Panc1 (cell line): ENCODE measurements around the gene SLCO3A1. TPM values are rescaled to one million over a fixed set of nuclear protein-coding genes. Genes with fewer than 3 reads are reported as not detected.

ENCODE experiments used
- ATAC-seq: fragments of 200-7000 bp; cut with Tn5 transposase; 2 replicates; pipeline ENCODE4 v1.9.1; 2020; ENCODE audit warnings: mild to moderate bottlenecking, moderate library complexity
- BruUV-seq: library from RNA; stranded (reverse); fragments of 400-500 nt; replicated peaks from 2 replicates; lab custom pipeline; 2021; lab: Mats Ljungman, UMichigan
- CTCF ChIA-PET: fragments of 300-600 bp; sonication (Branson Sonifier 250); formaldehyde crosslinking; loops from one replicate; lab custom pipeline; 2022; ENCODE audit warnings: antibody characterized with exemption; lab: Charles Lee
- POLR2A ChIA-PET: fragments of 300-600 bp; sonication (Branson Sonifier 250); formaldehyde crosslinking; loops from one replicate; lab custom pipeline; 2022; ENCODE audit warnings: antibody characterized with exemption; lab: Charles Lee
- DNase-seq: peaks from one replicate; pipeline ENCODE4 v3.0.0-alpha.2; 2010; ENCODE audit warnings: low read depth, low spot score
- H3K27ac ChIP-seq: 2 replicates; pipeline ENCODE4 v1.5.1; 2011; ENCODE audit warnings: mild to moderate bottlenecking, low read length, inconsistent platforms
- H3K27me3 ChIP-seq: fragments of 200-500 bp; sonication (Bioruptor generic); 2 replicates; pipeline ENCODE4 v1.6.0; 2014; ENCODE audit warnings: low read length, inconsistent platforms; ENCODE audit not compliant: control insufficient read depth, insufficient read depth
- H3K36me3 ChIP-seq: fragments of 200-500 bp; sonication (Bioruptor generic); 2 replicates; pipeline ENCODE4 v1.5.1; 2014; ENCODE audit warnings: inconsistent platforms, mild to moderate bottlenecking, low read length, moderate library complexity; ENCODE audit not compliant: control insufficient read depth, insufficient read depth
- H3K4me1 ChIP-seq: 2 replicates; pipeline ENCODE4 v1.5.1; 2011; ENCODE audit warnings: inconsistent platforms, mild to moderate bottlenecking, low read length, moderate library complexity; ENCODE audit not compliant: control insufficient read depth, insufficient read depth
- H3K4me3 ChIP-seq, 2 experiments: 2 replicates each; pipeline ENCODE4 v1.5.1; 2011 to 2012; ENCODE audit warnings: low read depth in 2 of 2, low read length in 2 of 2, mild to moderate bottlenecking in 2 of 2, inconsistent platforms in 1 of 2, moderate library complexity in 1 of 2
- H3K9me3 ChIP-seq: fragments of 200-500 bp; sonication (Bioruptor generic); 2 replicates; pipeline ENCODE4 v1.5.1; 2014; ENCODE audit warnings: low read depth, mild to moderate bottlenecking, inconsistent platforms, low read length, moderate library complexity; ENCODE audit not compliant: control insufficient read depth, insufficient read depth
- POLR2AphosphoS5 ChIP-seq: IDR thresholded peaks from 2 replicates; pipeline ENCODE4 v1.6.1; 2012; ENCODE audit warnings: mild to moderate bottlenecking, low read depth, low read length, moderate library complexity
- SIN3A ChIP-seq: IDR thresholded peaks from 2 replicates; pipeline ENCODE4 v1.6.1; 2012; ENCODE audit warnings: low read depth, mild to moderate bottlenecking, low read length, moderate library complexity, borderline replicate concordance; ENCODE audit not compliant: insufficient read depth
- TCF7L2 ChIP-seq: IDR thresholded peaks from 2 replicates; pipeline ENCODE4 v1.6.1; 2011; ENCODE audit warnings: mild to moderate bottlenecking, low read depth, low read length, inconsistent platforms
- in situ Hi-C: cut with HindIII; loops from 2 replicates; pipeline ENCODE4 v1.10.0; 2016; ENCODE audit warnings: low sequenced_read_pairs, low pct_unique_long_range_greater_than_20kb
- intact Hi-C: fragments of 100-400 bp; cut with micrococcal nuclease; formaldehyde crosslinking; loops from one replicate; pipeline ENCODE4 v1.10.0; 2022; ENCODE audit not compliant: unreplicated experiment
- total RNA-seq: library from RNA; stranded (reverse); gene quantifications from one replicate; pipeline ENCODE4 v1.2.1, GENCODE V29; 2021; ENCODE audit not compliant: unreplicated experiment
- TF ChIP-seq, protein P1 (sequence below): fragments of 450-650 bp; IDR thresholded peaks from 2 replicates; pipeline ENCODE4 v1.5.1; 2017; ENCODE audit warnings: mild to moderate bottlenecking
- TF ChIP-seq, protein P2 (sequence below), 2 experiments: IDR thresholded peaks; 2 replicates each; pipeline ENCODE4 v1.6.1; 2011 to 2012; ENCODE audit warnings: low read depth in 2 of 2, control low read depth in 1 of 2, low read length in 1 of 2, mild to moderate bottlenecking in 1 of 2, moderate library complexity in 1 of 2; ENCODE audit not compliant: insufficient read depth in 1 of 2

The SLCO3A1 gene
- total RNA-seq, 1 experiment from 2014 or later, result 20.6 TPM

DNA sequence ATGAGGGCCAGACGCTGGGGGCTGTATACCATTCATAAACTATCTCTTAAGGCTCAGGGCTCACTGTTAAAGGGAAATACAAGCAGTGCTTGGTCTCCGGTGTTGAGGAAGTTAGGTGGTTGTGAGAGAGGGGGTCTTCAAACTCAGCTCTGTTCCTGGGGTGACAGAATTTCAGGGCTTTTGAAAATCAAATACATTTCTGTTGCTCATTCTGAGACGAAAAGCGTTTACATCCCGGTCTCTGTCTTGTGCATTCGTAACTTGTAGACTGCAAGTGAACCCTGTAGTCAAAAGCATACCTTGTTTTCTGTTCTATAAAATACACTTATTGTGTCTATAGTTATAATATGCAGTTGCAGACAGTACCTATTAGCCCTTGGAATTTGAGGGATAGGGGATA lies 1.7 kb downstream of the SLCO3A1 start:
- H3K27me3 ChIP-seq, result no peaks in the 10 kb centered on the region
- CTCF ChIA-PET, result no interaction called here
- H3K36me3 ChIP-seq, result no peaks in the 10 kb centered on the region
- peaks cover 18% of the 10 kb centered on the region for H3K4me1 ChIP-seq
- ATAC-seq (no peak), DNase-seq (no peak)
- peak overlapping the region; percentile 53 to 66; a peak in 3 of 4 replicates for H3K4me3 ChIP-seq
- peak overlapping the region; percentile 29; the same call in 1 of the 2 replicates for H3K27ac ChIP-seq
- intact Hi-C loops, result no loop called here
- TF ChIP-seq, protein P1, sequence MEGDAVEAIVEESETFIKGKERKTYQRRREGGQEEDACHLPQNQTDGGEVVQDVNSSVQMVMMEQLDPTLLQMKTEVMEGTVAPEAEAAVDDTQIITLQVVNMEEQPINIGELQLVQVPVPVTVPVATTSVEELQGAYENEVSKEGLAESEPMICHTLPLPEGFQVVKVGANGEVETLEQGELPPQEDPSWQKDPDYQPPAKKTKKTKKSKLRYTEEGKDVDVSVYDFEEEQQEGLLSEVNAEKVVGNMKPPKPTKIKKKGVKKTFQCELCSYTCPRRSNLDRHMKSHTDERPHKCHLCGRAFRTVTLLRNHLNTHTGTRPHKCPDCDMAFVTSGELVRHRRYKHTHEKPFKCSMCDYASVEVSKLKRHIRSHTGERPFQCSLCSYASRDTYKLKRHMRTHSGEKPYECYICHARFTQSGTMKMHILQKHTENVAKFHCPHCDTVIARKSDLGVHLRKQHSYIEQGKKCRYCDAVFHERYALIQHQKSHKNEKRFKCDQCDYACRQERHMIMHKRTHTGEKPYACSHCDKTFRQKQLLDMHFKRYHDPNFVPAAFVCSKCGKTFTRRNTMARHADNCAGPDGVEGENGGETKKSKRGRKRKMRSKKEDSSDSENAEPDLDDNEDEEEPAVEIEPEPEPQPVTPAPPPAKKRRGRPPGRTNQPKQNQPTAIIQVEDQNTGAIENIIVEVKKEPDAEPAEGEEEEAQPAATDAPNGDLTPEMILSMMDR, result no peak
- TF ChIP-seq SIN3A (no peak), TCF7L2 (no peak), POLR2AphosphoS5 (no peak)
- TF ChIP-seq, protein P2, sequence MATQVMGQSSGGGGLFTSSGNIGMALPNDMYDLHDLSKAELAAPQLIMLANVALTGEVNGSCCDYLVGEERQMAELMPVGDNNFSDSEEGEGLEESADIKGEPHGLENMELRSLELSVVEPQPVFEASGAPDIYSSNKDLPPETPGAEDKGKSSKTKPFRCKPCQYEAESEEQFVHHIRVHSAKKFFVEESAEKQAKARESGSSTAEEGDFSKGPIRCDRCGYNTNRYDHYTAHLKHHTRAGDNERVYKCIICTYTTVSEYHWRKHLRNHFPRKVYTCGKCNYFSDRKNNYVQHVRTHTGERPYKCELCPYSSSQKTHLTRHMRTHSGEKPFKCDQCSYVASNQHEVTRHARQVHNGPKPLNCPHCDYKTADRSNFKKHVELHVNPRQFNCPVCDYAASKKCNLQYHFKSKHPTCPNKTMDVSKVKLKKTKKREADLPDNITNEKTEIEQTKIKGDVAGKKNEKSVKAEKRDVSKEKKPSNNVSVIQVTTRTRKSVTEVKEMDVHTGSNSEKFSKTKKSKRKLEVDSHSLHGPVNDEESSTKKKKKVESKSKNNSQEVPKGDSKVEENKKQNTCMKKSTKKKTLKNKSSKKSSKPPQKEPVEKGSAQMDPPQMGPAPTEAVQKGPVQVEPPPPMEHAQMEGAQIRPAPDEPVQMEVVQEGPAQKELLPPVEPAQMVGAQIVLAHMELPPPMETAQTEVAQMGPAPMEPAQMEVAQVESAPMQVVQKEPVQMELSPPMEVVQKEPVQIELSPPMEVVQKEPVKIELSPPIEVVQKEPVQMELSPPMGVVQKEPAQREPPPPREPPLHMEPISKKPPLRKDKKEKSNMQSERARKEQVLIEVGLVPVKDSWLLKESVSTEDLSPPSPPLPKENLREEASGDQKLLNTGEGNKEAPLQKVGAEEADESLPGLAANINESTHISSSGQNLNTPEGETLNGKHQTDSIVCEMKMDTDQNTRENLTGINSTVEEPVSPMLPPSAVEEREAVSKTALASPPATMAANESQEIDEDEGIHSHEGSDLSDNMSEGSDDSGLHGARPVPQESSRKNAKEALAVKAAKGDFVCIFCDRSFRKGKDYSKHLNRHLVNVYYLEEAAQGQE (IDR thresholded peaks at IDR 0.05; ENCODE audit: insufficient read depth in 1 of 2, low read depth in 2 of 2, low read length in 1 of 2), result no peak
- POLR2A ChIA-PET, result no interaction called here
- H3K9me3 ChIP-seq, result no peaks in the 10 kb centered on the region
- in situ Hi-C loops, result no loop called here
- no TSS peak for BruUV-seq

DNA sequence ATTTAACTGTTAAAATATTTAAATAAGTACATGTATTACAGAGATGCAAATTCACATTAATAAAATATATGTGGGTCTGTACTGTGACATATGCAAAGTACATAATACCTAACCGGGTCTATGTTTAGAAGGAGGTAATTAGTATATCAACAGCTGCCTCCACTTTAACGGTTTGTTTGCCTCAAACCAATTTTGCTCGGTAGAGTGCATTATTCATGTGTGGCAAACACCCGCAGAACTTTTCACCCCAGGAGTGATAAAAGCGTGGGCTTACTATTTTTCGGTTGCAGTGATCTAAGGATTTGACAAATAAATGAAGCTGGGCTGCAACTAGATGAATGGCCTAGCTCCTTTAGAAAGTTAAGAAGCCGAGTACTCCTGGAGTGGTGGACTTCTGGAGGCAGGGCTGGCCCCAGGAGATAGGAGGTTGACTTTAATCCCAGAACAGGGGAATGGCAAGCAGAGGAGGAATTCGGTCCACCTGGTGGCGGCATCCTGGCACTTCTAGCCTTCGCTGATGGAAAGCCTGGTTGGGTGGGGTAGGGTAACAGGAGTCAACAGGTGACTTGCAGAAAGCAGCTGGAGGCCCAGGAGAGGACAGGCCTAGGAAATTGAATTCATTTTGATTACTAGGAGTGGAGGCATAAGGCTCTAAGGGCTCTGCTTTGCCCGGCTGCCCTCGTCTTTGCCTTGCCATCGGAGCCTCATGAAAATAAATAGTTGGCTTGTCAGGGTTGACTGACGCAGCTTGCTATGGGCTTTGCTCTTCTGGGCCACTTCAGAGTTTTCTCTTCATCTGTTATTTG lies 2.4 kb downstream of the SLCO3A1 start:
- ChIA-PET POLR2A (no interaction called here), CTCF (no interaction called here)
- H3K27me3 ChIP-seq, result no peaks in the 10 kb centered on the region
- in situ Hi-C loops, result no loop called here
- TSS peak; percentile 63 for BruUV-seq
- H3K4me1 ChIP-seq, result peaks cover 18% of the 10 kb centered on the region
- H3K9me3 ChIP-seq, result no peaks in the 10 kb centered on the region
- DNase-seq (no peak), ATAC-seq (no peak)
- TF ChIP-seq, protein P1, result peak; percentile 59
- TF ChIP-seq, protein P2 (IDR thresholded peaks at IDR 0.05; ENCODE audit: insufficient read depth in 1 of 2, low read depth in 2 of 2, low read length in 1 of 2), result no peak
- H3K4me3 ChIP-seq, result no peak overlapping the region
- no peaks in the 10 kb centered on the region for H3K36me3 ChIP-seq
- intact Hi-C loops, result no loop called here
- H3K27ac ChIP-seq, result no peak overlapping the region
